ENCODE results near the gene TSHZ1.
"Not testable (repeated sequence)": the region's sequence is repeated elsewhere in the genome, so short reads cannot be mapped to it uniquely, and the experiment has no call there.

Gene TSHZ1

GRCh38 chr18:75183973-75184493, 26.6 kb upstream of the TSHZ1 start:
- no peak for DNase-seq (ENCODE audit: low read depth)

- DNase-seq (ENCODE audit: low read depth): no peak
Observed at GRCh38 chr18:75185460-75185859, 25.1 kb upstream of the TSHZ1 start.

GRCh38 chr18:75187702-75188101, 22.9 kb upstream of the TSHZ1 start:
- DNase-seq (ENCODE audit: low read depth): not testable (repeated sequence)

GRCh38 chr18:75189696-75190095, 20.9 kb upstream of the TSHZ1 start:
- no peak for DNase-seq (ENCODE audit: low read depth)

- no peak for DNase-seq (ENCODE audit: low read depth)
Observed at GRCh38 chr18:75192899-75193298, 17.7 kb upstream of the TSHZ1 start.

- DNase-seq (ENCODE audit: low read depth): no peak
Observed at GRCh38 chr18:75198036-75198435, 12.6 kb upstream of the TSHZ1 start.

GRCh38 chr18:75199327-75199726, 11.3 kb upstream of the TSHZ1 start:
- DNase-seq (ENCODE audit: low read depth): no peak

- DNase-seq (ENCODE audit: low read depth): no peak
Observed at GRCh38 chr18:75200071-75200470, 10.5 kb upstream of the TSHZ1 start.

- DNase-seq (ENCODE audit: low read depth): no peak
Observed at GRCh38 chr18:75200605-75201280, 9.9 kb upstream of the TSHZ1 start.

GRCh38 chr18:75201282-75202270, 9.0 kb upstream of the TSHZ1 start:
- no peak for DNase-seq (ENCODE audit: low read depth)

GRCh38 chr18:75202696-75203365, 7.8 kb upstream of the TSHZ1 start:
- DNase-seq (ENCODE audit: low read depth): no peak

- no peak for DNase-seq (ENCODE audit: low read depth)
Observed at GRCh38 chr18:75203416-75204268, 7.0 kb upstream of the TSHZ1 start.

- DNase-seq (ENCODE audit: low read depth): no peak
Observed at GRCh38 chr18:75204269-75204731, 6.3 kb upstream of the TSHZ1 start.

- no peak for DNase-seq (ENCODE audit: low read depth)
Observed at GRCh38 chr18:75204732-75205513, 5.7 kb upstream of the TSHZ1 start.

- DNase-seq (ENCODE audit: low read depth): no peak
Observed at GRCh38 chr18:75205514-75206132, 5.0 kb upstream of the TSHZ1 start.

- DNase-seq (ENCODE audit: low read depth): no peak
Observed at GRCh38 chr18:75206452-75207309, 3.9 kb upstream of the TSHZ1 start.

GRCh38 chr18:75207310-75208154, 3.1 kb upstream of the TSHZ1 start:
- DNase-seq (ENCODE audit: low read depth): no peak

Data from HS-27A (cell line).